ENCODE results near the gene PSMG3. TPM values are rescaled to one million over a fixed set of nuclear protein-coding genes. Genes with fewer than 3 reads are reported as not detected.

PSMG3 gene
- total RNA-seq, 1 experiment from 2014 or later, result 63.0 TPM

GRCh38 chr7:1569016-1569415, 816 bp downstream of the PSMG3 start:
- Mint-ChIP-seq H3K36me3 (ENCODE audit: insufficient read depth in 1 of 3, low read depth in 3 of 3) (peaks cover 8 to 46% (median 34%) of the 10 kb centered on the region in 3 experiments), H3K9me3 (no peaks in the 10 kb centered on the region), H3K4me3 (peak overlapping the region; percentile 82 to 83), H3K27ac (peak overlapping the region in 2 of 3 experiments; percentile 49 to 81; a peak in 4 of 7 replicates), H3K4me1 (peaks cover 13 to 22% of the 10 kb centered on the region in 2 experiments), H3K27me3 (ENCODE audit: low read depth) (no peaks in the 10 kb centered on the region)
- TF ChIP-seq CTCF (conservative IDR thresholded peaks at IDR 0.05), result no peak
- no peak overlapping the region for H3K23ac ChIP-seq (ENCODE audit: insufficient read length, low read depth, low read length)
- H3K27ac ChIP-seq (ENCODE audit: insufficient read length, low read depth, low read length), result no peak overlapping the region
- H3K14ac ChIP-seq (ENCODE audit: insufficient read depth, low read length), result no peak overlapping the region
- no peak overlapping the region for H3K56ac ChIP-seq (ENCODE audit: insufficient read length, low read depth, low read length)
- no peaks in the 10 kb centered on the region for H3K27me3 ChIP-seq (ENCODE audit: insufficient read depth, low read length)
- H4K20me1 ChIP-seq (ENCODE audit: control insufficient read depth, insufficient read depth, insufficient read length), result no peaks in the 10 kb centered on the region
- H2BK15ac ChIP-seq (ENCODE audit: low read depth, low read length), result no peak overlapping the region
- no CpG with 5 or more reads among the region's 13 CpGs for WGBS (ENCODE audit: extremely low coverage, insufficient read length, low lambda C conversion rate)
- no peak overlapping the region for H4K8ac ChIP-seq (replicated peaks; ENCODE audit: insufficient read length, low read depth, low read length)
- no peak for DNase-seq
- H3K79me1 ChIP-seq (ENCODE audit: insufficient read depth, low read depth, low read length, poor library complexity, severe bottlenecking), result no peaks in the 10 kb centered on the region
- no peak overlapping the region for H3K18ac ChIP-seq (ENCODE audit: insufficient read length, low read depth, low read length)
- no peak overlapping the region for H2BK12ac ChIP-seq (ENCODE audit: insufficient read length, low read depth, low read length)
- no peak overlapping the region for H2BK20ac ChIP-seq (ENCODE audit: low read depth, low read length, poor library complexity, severe bottlenecking)
- no peak overlapping the region for H2AK5ac ChIP-seq (ENCODE audit: insufficient read length, low read length)
- no peak overlapping the region for H3K9ac ChIP-seq (ENCODE audit: extremely low read depth, insufficient read length, low read length)
- no peak overlapping the region for H2BK120ac ChIP-seq (ENCODE audit: low read depth, low read length, poor library complexity, severe bottlenecking)
- no peak overlapping the region for H4K5ac ChIP-seq (ENCODE audit: insufficient read length, low read depth, low read length)
- H4K91ac ChIP-seq (ENCODE audit: insufficient read length, low read depth, low read length), result no peak overlapping the region
- no peak overlapping the region for H2AFZ ChIP-seq (ENCODE audit: low read length)
- no peak overlapping the region for H2BK5ac ChIP-seq (ENCODE audit: insufficient read length, low read length)
- peaks cover 4% of the 10 kb centered on the region for H3K23me2 ChIP-seq (ENCODE audit: insufficient read length, low read depth, low read length, poor library complexity, severe bottlenecking)
- no peak overlapping the region for H3K4ac ChIP-seq (ENCODE audit: low read depth, low read length)
- H3K9me3 ChIP-seq (ENCODE audit: control insufficient read depth, low read depth, low read length), result no peaks in the 10 kb centered on the region
- H3T11ph ChIP-seq (ENCODE audit: low read length), result no peak overlapping the region
- H3K4me1 ChIP-seq (ENCODE audit: insufficient read depth, low read length), result no peaks in the 10 kb centered on the region
- H3K79me2 ChIP-seq (ENCODE audit: insufficient read depth, low read length), result no peaks in the 10 kb centered on the region
- H3K4me2 ChIP-seq (ENCODE audit: insufficient read depth, insufficient read length, low read length), result peak overlapping the region; percentile 84

All from H9 (cell line).